ENCODE data around the gene FLII.

DNA sequence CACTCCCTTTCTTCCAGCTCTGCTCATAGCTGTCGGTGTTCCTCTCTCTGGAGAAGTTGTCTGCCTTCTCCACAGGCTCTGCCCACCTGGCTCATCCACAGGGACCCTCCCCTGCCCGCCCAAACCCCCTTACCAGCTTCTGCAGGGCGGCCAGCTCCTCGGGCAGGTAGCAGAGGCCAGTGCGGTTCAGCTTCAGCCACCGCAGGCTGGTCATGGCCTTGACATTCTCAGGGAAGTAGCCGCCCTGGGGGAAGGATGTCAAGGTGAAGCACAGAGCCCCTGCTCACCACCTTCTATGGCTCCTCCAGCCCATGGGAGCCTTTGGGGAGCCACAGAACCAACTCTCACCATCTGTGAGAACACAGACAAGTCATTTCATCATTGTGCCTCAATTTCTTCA is 1.8 kb downstream of the FLII start:
- TF ChIP-seq, protein P1, sequence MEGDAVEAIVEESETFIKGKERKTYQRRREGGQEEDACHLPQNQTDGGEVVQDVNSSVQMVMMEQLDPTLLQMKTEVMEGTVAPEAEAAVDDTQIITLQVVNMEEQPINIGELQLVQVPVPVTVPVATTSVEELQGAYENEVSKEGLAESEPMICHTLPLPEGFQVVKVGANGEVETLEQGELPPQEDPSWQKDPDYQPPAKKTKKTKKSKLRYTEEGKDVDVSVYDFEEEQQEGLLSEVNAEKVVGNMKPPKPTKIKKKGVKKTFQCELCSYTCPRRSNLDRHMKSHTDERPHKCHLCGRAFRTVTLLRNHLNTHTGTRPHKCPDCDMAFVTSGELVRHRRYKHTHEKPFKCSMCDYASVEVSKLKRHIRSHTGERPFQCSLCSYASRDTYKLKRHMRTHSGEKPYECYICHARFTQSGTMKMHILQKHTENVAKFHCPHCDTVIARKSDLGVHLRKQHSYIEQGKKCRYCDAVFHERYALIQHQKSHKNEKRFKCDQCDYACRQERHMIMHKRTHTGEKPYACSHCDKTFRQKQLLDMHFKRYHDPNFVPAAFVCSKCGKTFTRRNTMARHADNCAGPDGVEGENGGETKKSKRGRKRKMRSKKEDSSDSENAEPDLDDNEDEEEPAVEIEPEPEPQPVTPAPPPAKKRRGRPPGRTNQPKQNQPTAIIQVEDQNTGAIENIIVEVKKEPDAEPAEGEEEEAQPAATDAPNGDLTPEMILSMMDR (tag by site-specific recombination; IDR thresholded peaks at IDR 0.05), result no peak
- TF ChIP-seq ZNF140 (tag by site-specific recombination; IDR thresholded peaks at IDR 0.05) (no peak), ZNF701 (tag by site-specific recombination; IDR thresholded peaks at IDR 0.05) (no peak), ZNF404 (tag by site-specific recombination; IDR thresholded peaks at IDR 0.05) (no peak), ZNF529 (tag by site-specific recombination; IDR thresholded peaks at IDR 0.05; ENCODE audit: insufficient replicate concordance) (no peak), ZNF274 (IDR thresholded peaks at IDR 0.05; ENCODE audit: low read length) (no peak), ZNF274 (tag by site-specific recombination; IDR thresholded peaks at IDR 0.05; ENCODE audit: borderline replicate concordance) (no peak)
- TF ChIP-seq, protein P2, sequence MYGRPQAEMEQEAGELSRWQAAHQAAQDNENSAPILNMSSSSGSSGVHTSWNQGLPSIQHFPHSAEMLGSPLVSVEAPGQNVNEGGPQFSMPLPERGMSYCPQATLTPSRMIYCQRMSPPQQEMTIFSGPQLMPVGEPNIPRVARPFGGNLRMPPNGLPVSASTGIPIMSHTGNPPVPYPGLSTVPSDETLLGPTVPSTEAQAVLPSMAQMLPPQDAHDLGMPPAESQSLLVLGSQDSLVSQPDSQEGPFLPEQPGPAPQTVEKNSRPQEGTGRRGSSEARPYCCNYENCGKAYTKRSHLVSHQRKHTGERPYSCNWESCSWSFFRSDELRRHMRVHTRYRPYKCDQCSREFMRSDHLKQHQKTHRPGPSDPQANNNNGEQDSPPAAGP (tag by site-specific recombination; IDR thresholded peaks at IDR 0.05), result no peak
- TF ChIP-seq, protein P3, sequence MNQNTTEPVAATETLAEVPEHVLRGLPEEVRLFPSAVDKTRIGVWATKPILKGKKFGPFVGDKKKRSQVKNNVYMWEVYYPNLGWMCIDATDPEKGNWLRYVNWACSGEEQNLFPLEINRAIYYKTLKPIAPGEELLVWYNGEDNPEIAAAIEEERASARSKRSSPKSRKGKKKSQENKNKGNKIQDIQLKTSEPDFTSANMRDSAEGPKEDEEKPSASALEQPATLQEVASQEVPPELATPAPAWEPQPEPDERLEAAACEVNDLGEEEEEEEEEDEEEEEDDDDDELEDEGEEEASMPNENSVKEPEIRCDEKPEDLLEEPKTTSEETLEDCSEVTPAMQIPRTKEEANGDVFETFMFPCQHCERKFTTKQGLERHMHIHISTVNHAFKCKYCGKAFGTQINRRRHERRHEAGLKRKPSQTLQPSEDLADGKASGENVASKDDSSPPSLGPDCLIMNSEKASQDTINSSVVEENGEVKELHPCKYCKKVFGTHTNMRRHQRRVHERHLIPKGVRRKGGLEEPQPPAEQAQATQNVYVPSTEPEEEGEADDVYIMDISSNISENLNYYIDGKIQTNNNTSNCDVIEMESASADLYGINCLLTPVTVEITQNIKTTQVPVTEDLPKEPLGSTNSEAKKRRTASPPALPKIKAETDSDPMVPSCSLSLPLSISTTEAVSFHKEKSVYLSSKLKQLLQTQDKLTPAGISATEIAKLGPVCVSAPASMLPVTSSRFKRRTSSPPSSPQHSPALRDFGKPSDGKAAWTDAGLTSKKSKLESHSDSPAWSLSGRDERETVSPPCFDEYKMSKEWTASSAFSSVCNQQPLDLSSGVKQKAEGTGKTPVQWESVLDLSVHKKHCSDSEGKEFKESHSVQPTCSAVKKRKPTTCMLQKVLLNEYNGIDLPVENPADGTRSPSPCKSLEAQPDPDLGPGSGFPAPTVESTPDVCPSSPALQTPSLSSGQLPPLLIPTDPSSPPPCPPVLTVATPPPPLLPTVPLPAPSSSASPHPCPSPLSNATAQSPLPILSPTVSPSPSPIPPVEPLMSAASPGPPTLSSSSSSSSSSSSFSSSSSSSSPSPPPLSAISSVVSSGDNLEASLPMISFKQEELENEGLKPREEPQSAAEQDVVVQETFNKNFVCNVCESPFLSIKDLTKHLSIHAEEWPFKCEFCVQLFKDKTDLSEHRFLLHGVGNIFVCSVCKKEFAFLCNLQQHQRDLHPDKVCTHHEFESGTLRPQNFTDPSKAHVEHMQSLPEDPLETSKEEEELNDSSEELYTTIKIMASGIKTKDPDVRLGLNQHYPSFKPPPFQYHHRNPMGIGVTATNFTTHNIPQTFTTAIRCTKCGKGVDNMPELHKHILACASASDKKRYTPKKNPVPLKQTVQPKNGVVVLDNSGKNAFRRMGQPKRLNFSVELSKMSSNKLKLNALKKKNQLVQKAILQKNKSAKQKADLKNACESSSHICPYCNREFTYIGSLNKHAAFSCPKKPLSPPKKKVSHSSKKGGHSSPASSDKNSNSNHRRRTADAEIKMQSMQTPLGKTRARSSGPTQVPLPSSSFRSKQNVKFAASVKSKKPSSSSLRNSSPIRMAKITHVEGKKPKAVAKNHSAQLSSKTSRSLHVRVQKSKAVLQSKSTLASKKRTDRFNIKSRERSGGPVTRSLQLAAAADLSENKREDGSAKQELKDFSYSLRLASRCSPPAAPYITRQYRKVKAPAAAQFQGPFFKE (tag by site-specific recombination; IDR thresholded peaks at IDR 0.05; ENCODE audit: borderline replicate concordance), result no peak
- TF ChIP-seq, protein P4, sequence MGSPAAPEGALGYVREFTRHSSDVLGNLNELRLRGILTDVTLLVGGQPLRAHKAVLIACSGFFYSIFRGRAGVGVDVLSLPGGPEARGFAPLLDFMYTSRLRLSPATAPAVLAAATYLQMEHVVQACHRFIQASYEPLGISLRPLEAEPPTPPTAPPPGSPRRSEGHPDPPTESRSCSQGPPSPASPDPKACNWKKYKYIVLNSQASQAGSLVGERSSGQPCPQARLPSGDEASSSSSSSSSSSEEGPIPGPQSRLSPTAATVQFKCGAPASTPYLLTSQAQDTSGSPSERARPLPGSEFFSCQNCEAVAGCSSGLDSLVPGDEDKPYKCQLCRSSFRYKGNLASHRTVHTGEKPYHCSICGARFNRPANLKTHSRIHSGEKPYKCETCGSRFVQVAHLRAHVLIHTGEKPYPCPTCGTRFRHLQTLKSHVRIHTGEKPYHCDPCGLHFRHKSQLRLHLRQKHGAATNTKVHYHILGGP (tag by site-specific recombination; IDR thresholded peaks at IDR 0.05), result no peak

All from HEK293 (cell line).